HUES48 (cell line): Measurements from ENCODE around the gene RXRA.

Experiments used
- H3K27ac ChIP-seq: one replicate; pipeline ENCODE4 v1.7.0; 2013; ENCODE audit warnings: low read depth, low read length, inconsistent platforms
- H3K27me3 ChIP-seq: 2 replicates; pipeline ENCODE4 v1.6.1; 2013; ENCODE audit warnings: mild to moderate bottlenecking, low read length; ENCODE audit not compliant: control insufficient read depth, insufficient read depth
- H3K36me3 ChIP-seq: 2 replicates; pipeline ENCODE4 v1.6.1; 2013; ENCODE audit warnings: low read length; ENCODE audit not compliant: control insufficient read depth, insufficient read depth
- H3K4me1 ChIP-seq: 2 replicates; pipeline ENCODE4 v1.6.1; 2013; ENCODE audit warnings: mild to moderate bottlenecking, low read length; ENCODE audit not compliant: control insufficient read depth, insufficient read depth
- H3K4me3 ChIP-seq: 2 replicates; pipeline ENCODE4 v1.5.1; 2013; ENCODE audit warnings: mild to moderate bottlenecking, low read depth, low read length
- H3K9ac ChIP-seq: 2 replicates; pipeline ENCODE4 v1.6.1; 2013; ENCODE audit warnings: mild to moderate bottlenecking, low read depth, low read length, moderate library complexity
- H3K9me3 ChIP-seq: 2 replicates; pipeline ENCODE4 v1.6.1; 2013; ENCODE audit warnings: low read length; ENCODE audit not compliant: control insufficient read depth, insufficient read depth

The RXRA gene

DNA sequence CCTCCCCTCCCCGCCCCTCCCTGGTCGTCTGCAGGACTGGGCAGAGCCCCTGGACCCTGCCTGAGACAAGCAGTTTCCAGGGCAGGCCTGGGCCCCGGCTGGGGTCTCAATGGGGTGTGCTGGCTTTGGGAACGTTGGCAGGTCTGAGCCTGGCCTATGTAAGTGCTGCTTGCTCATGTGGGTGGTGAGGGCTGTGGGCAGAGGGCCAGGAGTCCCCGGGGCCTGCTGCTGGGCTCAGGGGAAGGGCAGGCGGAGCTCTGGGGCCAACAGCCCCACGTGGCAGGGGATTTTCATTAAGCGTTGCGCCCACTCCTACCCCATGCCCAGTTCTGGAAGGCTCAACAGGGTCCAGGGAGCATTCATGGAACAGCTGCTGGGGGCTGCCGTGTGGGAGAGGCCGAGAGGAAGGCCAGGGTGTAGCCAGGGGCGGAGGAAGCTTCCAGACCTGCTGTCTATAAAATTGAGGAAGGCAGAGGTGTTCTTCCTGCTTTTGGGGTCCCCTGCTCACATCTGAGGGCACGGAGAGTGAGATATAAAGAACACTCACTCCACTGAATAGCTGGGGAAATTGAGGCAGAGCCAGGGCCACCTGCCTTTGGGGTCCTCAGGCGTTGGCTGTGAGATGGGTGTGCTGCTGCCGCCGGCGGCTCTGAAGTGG, 32.5 kb downstream of the RXRA start:
- no peaks in the 10 kb centered on the region for H3K27me3 ChIP-seq
- H3K9me3 ChIP-seq = no peaks in the 10 kb centered on the region
- no peaks in the 10 kb centered on the region for H3K36me3 ChIP-seq
- no peak overlapping the region for H3K9ac ChIP-seq
- no peak overlapping the region for H3K27ac ChIP-seq
- H3K4me3 ChIP-seq = no peak overlapping the region
- H3K4me1 ChIP-seq = no peaks in the 10 kb centered on the region

- Histone ChIP-seq H3K9ac (no peak overlapping the region), H3K9me3 (no peaks in the 10 kb centered on the region), H3K4me3 (no peak overlapping the region), H3K36me3 (no peaks in the 10 kb centered on the region), H3K27ac (no peak overlapping the region), H3K27me3 (no peaks in the 10 kb centered on the region), H3K4me1 (no peaks in the 10 kb centered on the region)
Measured at GRCh38 chr9:134359493-134360179, 33.4 kb downstream of the RXRA start.

DNA sequence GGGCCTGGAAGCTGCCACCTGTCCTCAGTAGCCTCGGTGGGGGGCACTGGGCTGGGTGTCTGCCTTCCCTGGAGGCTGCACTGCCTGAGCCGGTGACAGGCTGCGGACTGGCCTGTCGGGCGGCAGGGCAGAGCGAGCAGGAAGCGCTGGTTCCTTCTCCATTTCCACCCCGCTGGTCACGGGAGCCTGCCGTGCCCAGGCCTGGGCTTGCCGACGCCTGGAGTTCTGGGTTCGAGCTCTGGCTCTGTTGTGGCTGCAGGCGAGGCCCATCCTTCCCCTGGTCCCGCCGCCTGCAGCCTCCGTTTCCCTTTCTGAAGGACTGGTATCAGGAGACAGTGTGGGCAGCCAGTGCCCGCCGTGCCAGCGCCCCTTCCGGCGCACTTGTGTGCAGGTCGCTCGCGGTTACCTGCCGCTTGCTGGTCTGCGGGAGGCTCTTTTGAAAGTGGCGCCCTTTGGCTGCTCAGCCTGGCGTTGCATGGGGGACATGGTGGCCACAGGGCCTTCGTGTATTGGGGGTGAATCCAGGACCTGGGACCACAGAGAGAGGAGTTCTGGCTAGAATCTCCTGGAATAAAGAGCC, 34.0 kb downstream of the RXRA start:
- H3K27me3 ChIP-seq = no peaks in the 10 kb centered on the region
- H3K9ac ChIP-seq = no peak overlapping the region
- no peak overlapping the region for H3K4me3 ChIP-seq
- H3K27ac ChIP-seq = no peak overlapping the region
- H3K4me1 ChIP-seq = no peaks in the 10 kb centered on the region
- no peaks in the 10 kb centered on the region for H3K9me3 ChIP-seq
- no peaks in the 10 kb centered on the region for H3K36me3 ChIP-seq

GRCh38 chr9:134360897-134361296, 34.6 kb downstream of the RXRA start:
- H3K27me3 ChIP-seq = no peaks in the 10 kb centered on the region
- no peak overlapping the region for H3K27ac ChIP-seq
- no peak overlapping the region for H3K4me3 ChIP-seq
- no peaks in the 10 kb centered on the region for H3K36me3 ChIP-seq
- H3K9me3 ChIP-seq = no peaks in the 10 kb centered on the region
- H3K9ac ChIP-seq = no peak overlapping the region
- H3K4me1 ChIP-seq = no peaks in the 10 kb centered on the region

- Histone ChIP-seq H3K27ac (no peak overlapping the region), H3K27me3 (no peaks in the 10 kb centered on the region), H3K4me1 (no peaks in the 10 kb centered on the region), H3K9ac (no peak overlapping the region), H3K9me3 (no peaks in the 10 kb centered on the region), H3K36me3 (no peaks in the 10 kb centered on the region), H3K4me3 (no peak overlapping the region)
Measured at GRCh38 chr9:134361426-134361825, 35.2 kb downstream of the RXRA start.

GRCh38 chr9:134361843-134362414, 35.7 kb downstream of the RXRA start:
- Histone ChIP-seq H3K36me3 (no peaks in the 10 kb centered on the region), H3K4me3 (no peak overlapping the region), H3K27ac (no peak overlapping the region), H3K9ac (no peak overlapping the region), H3K9me3 (no peaks in the 10 kb centered on the region), H3K27me3 (no peaks in the 10 kb centered on the region), H3K4me1 (no peaks in the 10 kb centered on the region)

DNA sequence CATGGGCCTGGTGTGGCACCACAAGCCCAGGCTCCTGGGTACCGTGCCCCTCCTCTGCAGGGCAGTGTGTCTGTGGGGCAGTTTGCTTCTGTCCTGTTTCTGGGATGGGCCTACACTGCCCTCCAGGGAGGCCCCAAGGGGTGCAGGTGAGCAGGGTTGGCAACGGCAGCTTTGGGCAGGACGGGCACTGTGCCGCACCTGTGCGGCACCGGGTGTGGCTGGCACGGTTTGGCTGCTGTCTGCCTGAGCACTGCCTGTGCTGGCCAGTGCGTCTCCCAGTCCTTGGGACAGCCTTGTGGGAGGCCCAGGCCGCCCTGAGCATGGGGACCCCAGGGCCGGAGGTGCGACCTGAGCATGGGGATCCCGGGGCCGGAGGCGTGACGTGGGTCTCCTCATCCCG, 37.2 kb downstream of the RXRA start:
- Histone ChIP-seq H3K4me1 (no peaks in the 10 kb centered on the region), H3K27me3 (no peaks in the 10 kb centered on the region), H3K27ac (no peak overlapping the region)

GRCh38 chr9:134364391-134365114, 38.3 kb downstream of the RXRA start:
- no peak overlapping the region for H3K9ac ChIP-seq
- H3K4me1 ChIP-seq = no peaks in the 10 kb centered on the region
- no peaks in the 10 kb centered on the region for H3K27me3 ChIP-seq

More for the DNA sequence above, 37.2 kb downstream of the RXRA start:
- no peak overlapping the region for H3K4me3 ChIP-seq
- H3K9me3 ChIP-seq = no peaks in the 10 kb centered on the region
- no peak overlapping the region for H3K9ac ChIP-seq
- H3K36me3 ChIP-seq = no peaks in the 10 kb centered on the region

DNA sequence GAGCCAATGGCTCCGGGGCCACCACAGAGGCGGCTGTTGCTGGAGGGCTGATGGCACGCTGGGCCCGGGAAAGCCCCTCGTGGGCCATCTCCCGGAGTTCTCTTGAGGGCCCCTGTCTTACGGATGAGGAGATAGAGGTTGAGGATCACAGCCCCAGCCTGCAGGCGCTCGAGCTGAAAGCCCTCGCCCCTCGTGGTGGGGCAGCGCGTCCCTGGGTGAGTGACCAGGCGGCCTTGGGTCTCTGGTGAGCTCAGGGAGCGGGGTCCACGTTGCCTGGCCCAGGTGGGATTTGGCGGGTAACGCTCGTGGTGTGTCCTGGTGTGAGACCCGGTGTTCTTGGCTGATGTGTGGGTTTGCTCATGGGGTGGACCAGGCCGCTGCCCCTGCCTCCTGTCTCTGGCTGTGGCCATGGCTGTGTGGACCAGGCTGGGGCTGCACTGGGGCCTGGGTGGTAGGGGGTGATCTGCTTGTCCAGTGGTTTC, 38.9 kb downstream of the RXRA start:
- H3K27me3 ChIP-seq = no peaks in the 10 kb centered on the region
- H3K4me1 ChIP-seq = no peaks in the 10 kb centered on the region
- no peaks in the 10 kb centered on the region for H3K9me3 ChIP-seq
- H3K36me3 ChIP-seq = no peaks in the 10 kb centered on the region
- no peak overlapping the region for H3K9ac ChIP-seq
- no peak overlapping the region for H3K4me3 ChIP-seq
- H3K27ac ChIP-seq = no peak overlapping the region

More at GRCh38 chr9:134364391-134365114, 38.3 kb downstream of the RXRA start:
- H3K4me3 ChIP-seq = no peak overlapping the region
- H3K27ac ChIP-seq = no peak overlapping the region
- no peaks in the 10 kb centered on the region for H3K36me3 ChIP-seq
- no peaks in the 10 kb centered on the region for H3K9me3 ChIP-seq

DNA sequence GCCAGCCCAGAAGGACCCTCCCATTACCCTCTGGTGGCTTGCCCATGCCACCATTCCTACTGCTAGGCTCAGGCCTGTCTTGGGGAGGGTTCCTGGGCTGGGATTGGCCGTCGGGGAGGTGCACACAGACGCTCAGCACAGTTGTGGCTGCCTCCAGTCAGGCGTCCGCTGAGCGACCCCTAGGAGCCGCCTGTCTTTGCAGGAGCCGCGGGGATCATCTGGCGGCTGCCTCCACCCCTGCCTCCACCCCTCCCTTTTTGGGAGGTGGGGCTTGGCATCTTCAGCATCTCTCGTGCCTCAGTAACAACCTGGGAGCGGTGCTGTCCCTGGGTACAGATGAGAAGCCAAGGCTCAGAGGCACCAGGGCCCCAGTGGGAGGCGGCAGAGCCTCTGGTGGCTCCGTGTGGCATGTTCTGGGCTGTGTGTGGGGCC, 39.6 kb downstream of the RXRA start:
- H3K9ac ChIP-seq = no peak overlapping the region
- no peaks in the 10 kb centered on the region for H3K4me1 ChIP-seq
- H3K4me3 ChIP-seq = no peak overlapping the region
- H3K9me3 ChIP-seq = no peaks in the 10 kb centered on the region
- no peaks in the 10 kb centered on the region for H3K27me3 ChIP-seq
- H3K27ac ChIP-seq = no peak overlapping the region
- no peaks in the 10 kb centered on the region for H3K36me3 ChIP-seq
